ENCODE results near the gene PICK1.
A peak's percentile ranks its signal among the peaks of the same experiment; 100 is the strongest.

Gene PICK1

DNA sequence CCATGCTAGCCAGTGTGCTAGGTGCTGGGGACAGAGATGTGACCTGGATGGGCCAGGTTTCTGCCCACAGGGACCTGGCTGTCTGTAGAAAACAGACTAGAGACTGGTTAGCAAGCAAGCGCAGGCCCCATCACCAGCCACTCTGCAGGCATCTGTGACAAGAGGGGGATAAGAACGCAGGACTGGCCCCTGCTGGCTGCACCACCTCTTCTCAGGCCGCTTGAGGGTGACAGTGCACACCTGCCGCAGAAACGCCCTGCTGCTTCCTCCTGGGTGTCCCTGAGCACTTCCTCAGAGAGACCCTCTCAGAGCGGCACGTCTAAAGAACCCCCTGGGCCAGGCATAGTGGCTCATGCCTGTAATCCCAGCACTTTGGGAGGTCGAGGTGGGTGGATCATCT is 5.9 kb upstream of the PICK1 start:
- DNase-seq: no peak

- DNase-seq: peak; percentile 34 to 72
Observed at GRCh38 chr22:38051900-38052862, 5.0 kb upstream of the PICK1 start.

GRCh38 chr22:38062791-38063190 is 5.6 kb downstream of the PICK1 start:
- no peak for DNase-seq

GRCh38 chr22:38065539-38065938 is 8.3 kb downstream of the PICK1 start:
- no peak for DNase-seq

- DNase-seq: no peak
Observed at GRCh38 chr22:38066381-38067027, 9.3 kb downstream of the PICK1 start.

DNA sequence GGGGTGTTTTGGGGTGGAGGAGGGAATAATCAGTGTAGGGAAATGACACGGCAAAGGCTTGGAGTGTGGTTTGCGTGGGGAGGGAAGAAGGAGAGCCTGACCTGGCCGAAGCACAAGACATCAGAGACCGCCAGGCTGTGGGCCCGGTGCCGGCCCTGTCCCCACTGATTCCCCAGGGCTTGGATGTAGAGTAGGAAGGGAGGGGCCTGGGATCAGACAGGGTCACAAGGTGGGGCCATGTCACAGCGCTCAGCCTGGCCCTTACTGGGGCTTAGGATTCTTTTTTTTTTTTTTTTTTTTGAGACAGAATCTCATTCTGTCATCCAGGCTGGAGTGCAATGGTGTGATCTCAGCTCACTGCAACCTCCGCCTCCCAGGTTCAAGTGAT is 9.8 kb downstream of the PICK1 start:
- no peak for DNase-seq

DNA sequence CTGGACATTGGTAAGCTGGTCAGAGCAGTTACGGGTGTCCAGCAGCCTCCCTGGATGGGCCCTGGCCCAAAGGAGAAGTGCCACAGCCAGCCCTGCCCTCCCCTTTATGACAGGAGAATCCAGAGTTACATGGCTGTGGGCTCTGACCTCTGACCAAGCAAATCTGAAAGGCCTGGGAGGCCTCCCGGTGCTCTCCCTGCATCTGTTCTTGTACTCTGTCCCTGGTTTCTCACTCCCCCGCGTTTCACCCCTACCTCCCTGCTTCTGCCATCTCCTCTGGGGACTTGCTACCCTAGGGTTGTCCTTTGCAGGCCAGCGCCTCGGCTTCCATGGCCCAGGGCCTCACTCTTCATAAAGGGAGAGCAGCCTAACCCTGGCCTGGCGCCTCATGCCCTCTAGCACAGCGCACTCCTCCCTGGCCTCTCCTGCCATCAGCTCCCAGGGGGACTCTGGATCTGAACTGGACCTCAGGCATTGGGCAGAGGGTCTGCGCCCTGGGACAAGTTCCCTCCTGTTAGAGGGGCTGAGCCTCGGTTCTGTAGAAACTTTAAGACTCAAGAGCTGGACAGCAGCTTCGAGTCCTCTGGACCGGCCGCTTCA is 10.7 kb downstream of the PICK1 start:
- DNase-seq: no peak

DNA sequence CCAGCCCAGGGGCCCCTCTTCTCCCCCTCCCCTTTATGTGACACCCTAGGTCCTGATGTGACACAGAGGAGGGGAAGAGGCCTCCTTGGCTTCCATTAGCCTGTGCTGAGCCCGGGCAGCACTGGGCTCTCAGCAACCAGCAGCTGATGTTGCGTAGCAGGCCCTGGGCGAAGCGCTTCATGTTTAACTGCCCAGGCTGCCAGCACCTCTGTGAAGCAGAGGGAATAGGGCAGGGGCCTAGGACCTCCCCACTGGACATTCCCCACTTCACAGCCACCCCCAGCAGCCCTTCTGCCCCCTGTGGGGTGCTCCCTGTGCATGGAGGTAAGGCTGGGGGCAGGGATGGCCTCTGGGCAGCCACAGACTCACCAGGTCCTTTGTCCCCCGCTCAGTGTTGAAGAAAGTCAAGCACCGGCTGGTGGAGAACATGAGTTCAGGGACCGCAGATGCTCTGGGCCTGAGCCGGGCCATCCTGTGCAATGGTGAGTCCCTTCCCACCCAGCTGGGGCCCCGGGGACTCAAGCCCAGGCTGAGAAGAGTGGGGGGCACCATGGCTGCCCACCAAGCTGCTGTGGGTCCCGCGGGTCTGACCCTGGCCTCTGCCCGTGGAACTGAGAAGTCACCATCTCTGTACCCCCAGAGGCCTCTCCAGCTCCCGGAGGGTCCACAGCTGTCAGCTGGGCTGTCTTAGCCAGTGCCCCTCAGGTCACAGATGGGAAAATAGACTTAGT is 11.6 kb downstream of the PICK1 start:
- DNase-seq: no peak

GRCh38 chr22:38069372-38070249 is 12.4 kb downstream of the PICK1 start:
- no peak for DNase-seq

DNA sequence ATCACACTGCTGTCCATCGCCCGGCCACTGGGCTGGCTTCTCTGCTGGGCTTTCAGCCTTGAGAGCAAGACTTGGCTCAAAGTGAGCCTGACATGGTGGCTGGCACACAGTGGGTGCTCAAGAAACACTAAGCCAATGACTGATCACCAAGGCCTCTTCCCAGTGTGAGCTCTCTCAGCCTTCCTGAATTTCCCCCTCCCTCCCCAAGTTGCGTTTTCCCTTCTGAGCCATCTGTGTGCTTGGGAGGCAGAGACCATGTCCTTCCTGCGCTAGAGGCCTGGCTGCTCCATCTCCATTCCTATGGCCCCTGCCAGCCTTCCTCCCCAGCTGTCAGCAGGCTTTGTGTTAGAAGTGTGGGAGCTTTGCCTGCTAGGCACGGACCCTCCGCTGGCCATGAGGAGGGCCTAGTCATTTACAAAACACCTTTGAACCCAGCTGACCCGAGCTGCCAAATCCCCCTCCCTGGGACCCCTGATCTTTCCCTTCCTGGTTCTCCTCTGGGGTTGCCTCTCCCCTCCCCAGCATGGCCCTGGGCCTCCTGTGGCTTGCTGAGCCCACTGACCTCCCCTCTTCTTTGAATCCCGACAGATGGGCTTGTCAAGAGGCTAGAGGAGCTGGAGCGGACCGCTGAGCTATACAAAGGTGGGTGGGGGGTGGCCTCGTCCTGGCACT is 13.2 kb downstream of the PICK1 start:
- no peak for DNase-seq

DNA sequence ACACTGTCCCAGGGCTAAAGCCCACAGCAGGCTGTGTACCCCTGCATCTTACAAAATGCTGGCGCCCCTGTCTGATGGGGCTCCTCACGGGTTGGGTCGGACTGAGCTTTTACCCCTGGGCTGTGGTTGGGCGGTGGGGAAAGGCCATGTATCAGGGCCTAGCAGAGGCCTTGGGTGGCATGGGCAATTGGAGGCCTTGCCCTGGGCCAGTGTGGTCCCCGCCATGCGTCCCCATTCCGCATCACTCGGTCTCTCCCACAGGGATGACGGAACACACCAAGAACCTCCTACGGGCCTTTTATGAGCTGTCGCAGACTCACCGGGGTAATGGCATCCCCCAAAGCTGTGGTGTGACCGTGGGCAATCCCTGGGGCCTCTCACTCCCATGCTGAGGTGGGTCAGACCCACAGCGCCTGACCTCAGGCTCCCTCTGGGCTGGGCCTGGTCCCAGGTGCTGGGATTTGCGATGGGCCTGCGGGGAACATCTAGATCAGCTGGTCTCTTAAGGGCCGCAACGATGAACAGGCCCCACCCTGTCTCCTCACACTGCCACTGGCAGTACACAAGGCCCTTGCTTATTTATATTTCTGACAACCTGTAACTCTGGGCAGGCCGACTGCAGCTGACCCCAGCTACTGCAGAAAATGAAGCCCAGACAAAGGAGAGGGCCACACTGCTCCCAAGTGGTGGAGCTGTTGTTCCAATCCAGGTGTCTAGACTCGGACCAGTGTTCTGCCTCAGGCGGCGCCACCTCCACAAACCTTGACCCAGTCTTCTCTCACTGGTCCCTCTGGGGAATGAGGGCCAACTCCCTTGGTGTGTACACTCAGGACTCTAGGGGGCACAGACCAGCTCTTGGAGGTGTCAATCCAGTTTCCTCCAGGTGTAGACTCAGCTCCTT is 14.5 kb downstream of the PICK1 start:
- no peak for DNase-seq

GRCh38 chr22:38072322-38073149 is 15.3 kb downstream of the PICK1 start:
- DNase-seq: no peak

DNA sequence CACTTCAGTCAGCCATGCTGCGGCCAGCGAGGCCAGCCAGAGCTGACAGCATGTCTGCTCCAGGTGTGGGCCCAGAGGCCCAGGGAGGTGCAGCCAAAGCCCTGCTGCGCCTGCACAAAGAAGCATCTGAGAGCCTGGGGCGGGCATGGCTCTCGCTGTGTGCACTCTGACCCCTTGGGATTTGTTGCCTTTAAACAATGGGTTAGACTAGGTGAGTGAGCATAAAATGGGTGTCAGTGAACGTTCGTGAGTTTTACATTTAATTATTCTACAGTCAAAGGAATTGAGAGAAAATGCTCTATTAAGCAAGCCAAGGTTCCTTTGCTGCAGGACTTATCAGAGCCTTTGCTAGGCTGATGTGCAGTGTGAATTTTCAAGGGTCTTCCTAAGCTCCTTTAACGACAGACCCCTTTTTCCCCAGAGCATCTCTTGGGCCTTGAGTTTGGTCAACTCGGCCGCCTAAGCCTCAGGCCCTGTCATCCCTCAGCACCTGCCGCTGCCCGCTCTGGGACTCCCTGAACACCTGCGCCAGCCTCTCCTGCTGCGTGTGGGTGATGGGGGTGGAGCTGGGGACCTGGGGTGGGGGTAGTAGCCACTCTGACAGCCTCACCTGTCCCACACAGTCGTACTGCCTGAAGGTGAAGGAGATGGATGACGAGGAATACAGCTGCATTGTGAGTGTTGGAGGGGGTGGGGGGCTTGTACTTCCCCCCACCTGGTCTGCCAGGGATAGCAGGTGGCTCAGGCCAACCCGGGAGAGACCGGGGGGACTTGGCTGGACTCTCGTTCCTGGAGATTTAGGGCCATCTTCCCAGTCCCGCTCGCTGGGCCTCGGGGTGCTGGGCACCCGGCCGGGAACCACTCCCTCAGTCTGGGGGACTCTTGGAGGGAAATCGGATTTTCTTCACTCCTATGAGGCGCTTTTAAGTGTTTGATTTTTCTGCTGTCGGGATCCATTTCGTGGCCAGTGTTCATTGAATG is 16.2 kb downstream of the PICK1 start:
- DNase-seq: no peak

- DNase-seq: no peak
Observed at GRCh38 chr22:38074181-38075104, 17.2 kb downstream of the PICK1 start.

GRCh38 chr22:38075105-38075825 is 18.1 kb downstream of the PICK1 start:
- no peak for DNase-seq

GRCh38 chr22:38075961-38076360 is 18.8 kb downstream of the PICK1 start:
- no peak for DNase-seq
